ENCODE measurements around the gene RFTN1. TPM values are rescaled to one million over a fixed set of nuclear protein-coding genes. Genes with fewer than 3 reads are reported as not detected.
A peak's percentile ranks its signal among the peaks of the same experiment; 100 is the strongest.

Gene RFTN1
- total and polyA plus RNA-seq, 2 donors (not counting 1 experiment from before 2014, with no cell fraction given): 35.1 to 35.5 TPM

- H3K4me2 ChIP-seq (ENCODE audit: extremely low read depth, insufficient read depth, low read length): no peak overlapping the region
- H2AFZ ChIP-seq (ENCODE audit: low read length): no peak overlapping the region
- H3K9ac ChIP-seq (ENCODE audit: insufficient read depth, low read length): no peak overlapping the region
- H3K79me2 ChIP-seq (ENCODE audit: control insufficient read depth, insufficient read depth, low read length): no peaks in the 10 kb centered on the region
- no peak for TF ChIP-seq EZH2 (IDR thresholded peaks at IDR 0.05; ENCODE audit: low read length, missing control alignments)
- TF ChIP-seq CTCF (conservative IDR thresholded peaks at IDR 0.05 in 1 of 2, IDR thresholded peaks at IDR 0.05 in 1 of 2; ENCODE audit: low read depth in 1 of 2, low read length in 2 of 2): no peak
- H3K27me3 ChIP-seq (ENCODE audit: control insufficient read depth, insufficient read depth, low read length): no peaks in the 10 kb centered on the region
- H3K27ac ChIP-seq (ENCODE audit: insufficient read depth, low read length): no peak overlapping the region
- H3K4me1 ChIP-seq (ENCODE audit: control insufficient read depth, extremely low read depth, insufficient read depth, low read length): peaks cover 10% of the 10 kb centered on the region
- H3K9me3 ChIP-seq (ENCODE audit: control insufficient read depth, insufficient read depth, low read depth, low read length): no peaks in the 10 kb centered on the region
- no peak for DNase-seq (ENCODE audit: low read depth in 2 of 2)
- no peak overlapping the region for H3K4me3 ChIP-seq (replicated peaks in 1 of 4; ENCODE audit: control extremely low read depth in 1 of 4, insufficient read depth in 1 of 4, low read depth in 3 of 4, low read length in 4 of 4)
- no peaks in the 10 kb centered on the region for H3K36me3 ChIP-seq (ENCODE audit: control insufficient read depth, insufficient read depth, low read length)
- H4K20me1 ChIP-seq (ENCODE audit: control insufficient read depth, extremely low read depth, insufficient read depth, low read length): no peaks in the 10 kb centered on the region
Measured at GRCh38 chr3:16394639-16395038, 118.9 kb downstream of the RFTN1 start.

- peak in 1 of 2 donors; percentile 92 for DNase-seq (ENCODE audit: low read depth in 2 of 2)
- no peak overlapping the region for H3K9ac ChIP-seq (ENCODE audit: insufficient read depth, low read length)
- no peaks in the 10 kb centered on the region for H4K20me1 ChIP-seq (ENCODE audit: control insufficient read depth, extremely low read depth, insufficient read depth, low read length)
- no peak overlapping the region for H3K4me2 ChIP-seq (ENCODE audit: extremely low read depth, insufficient read depth, low read length)
- H3K79me2 ChIP-seq (ENCODE audit: control insufficient read depth, insufficient read depth, low read length): no peaks in the 10 kb centered on the region
- no peaks in the 10 kb centered on the region for H3K27me3 ChIP-seq (ENCODE audit: control insufficient read depth, insufficient read depth, low read length)
- no peak overlapping the region for H3K4me3 ChIP-seq (replicated peaks in 1 of 4; ENCODE audit: control extremely low read depth in 1 of 4, insufficient read depth in 1 of 4, low read depth in 3 of 4, low read length in 4 of 4)
- peaks cover 12% of the 10 kb centered on the region for H3K4me1 ChIP-seq (ENCODE audit: control insufficient read depth, extremely low read depth, insufficient read depth, low read length)
- H3K27ac ChIP-seq (ENCODE audit: insufficient read depth, low read length): no peak overlapping the region
- no peak overlapping the region for H2AFZ ChIP-seq (ENCODE audit: low read length)
- H3K36me3 ChIP-seq (ENCODE audit: control insufficient read depth, insufficient read depth, low read length): no peaks in the 10 kb centered on the region
- no peak for TF ChIP-seq CTCF (conservative IDR thresholded peaks at IDR 0.05 in 1 of 2, IDR thresholded peaks at IDR 0.05 in 1 of 2; ENCODE audit: low read depth in 1 of 2, low read length in 2 of 2)
- no peak for TF ChIP-seq EZH2 (IDR thresholded peaks at IDR 0.05; ENCODE audit: low read length, missing control alignments)
- no peaks in the 10 kb centered on the region for H3K9me3 ChIP-seq (ENCODE audit: control insufficient read depth, insufficient read depth, low read depth, low read length)
Measured at GRCh38 chr3:16392717-16393116, 120.8 kb downstream of the RFTN1 start.

GRCh38 chr3:16392065-16392464 is 121.4 kb downstream of the RFTN1 start:
- no peaks in the 10 kb centered on the region for H3K27me3 ChIP-seq (ENCODE audit: control insufficient read depth, insufficient read depth, low read length)
- H3K4me1 ChIP-seq (ENCODE audit: control insufficient read depth, extremely low read depth, insufficient read depth, low read length): peaks cover 12% of the 10 kb centered on the region
- H2AFZ ChIP-seq (ENCODE audit: low read length): no peak overlapping the region
- TF ChIP-seq EZH2 (IDR thresholded peaks at IDR 0.05; ENCODE audit: low read length, missing control alignments): no peak
- no peak for TF ChIP-seq CTCF (conservative IDR thresholded peaks at IDR 0.05 in 1 of 2, IDR thresholded peaks at IDR 0.05 in 1 of 2; ENCODE audit: low read depth in 1 of 2, low read length in 2 of 2)
- H3K79me2 ChIP-seq (ENCODE audit: control insufficient read depth, insufficient read depth, low read length): no peaks in the 10 kb centered on the region
- no peak for DNase-seq (ENCODE audit: low read depth in 2 of 2)
- no peak overlapping the region for H3K4me2 ChIP-seq (ENCODE audit: extremely low read depth, insufficient read depth, low read length)
- H3K9ac ChIP-seq (ENCODE audit: insufficient read depth, low read length): no peak overlapping the region
- no peaks in the 10 kb centered on the region for H3K36me3 ChIP-seq (ENCODE audit: control insufficient read depth, insufficient read depth, low read length)
- H4K20me1 ChIP-seq (ENCODE audit: control insufficient read depth, extremely low read depth, insufficient read depth, low read length): no peaks in the 10 kb centered on the region
- no peak overlapping the region for H3K4me3 ChIP-seq (replicated peaks in 1 of 4; ENCODE audit: control extremely low read depth in 1 of 4, insufficient read depth in 1 of 4, low read depth in 3 of 4, low read length in 4 of 4)
- no peak overlapping the region for H3K27ac ChIP-seq (ENCODE audit: insufficient read depth, low read length)
- H3K9me3 ChIP-seq (ENCODE audit: control insufficient read depth, insufficient read depth, low read depth, low read length): no peaks in the 10 kb centered on the region
